GM19025 (cell line): Measurements from ENCODE around the gene PAFAH2.

Experiments used
- ATAC-seq: cut with Tn5 transposase; IDR thresholded peaks from one replicate; pipeline ENCODE4 v1.9.1; 2021; ENCODE audit warnings: mild to moderate bottlenecking, low read depth, moderate library complexity; ENCODE audit not compliant: unreplicated experiment

The PAFAH2 gene

GRCh38 chr1:25997828-25998761 lies at the start of gene PAFAH2:
TSS of gene PAFAH2 (minus strand) at chr1:25998063. CDS start at chr1:25990816, 7,247 bp downstream.
- peak; percentile 96 for ATAC-seq

DNA sequence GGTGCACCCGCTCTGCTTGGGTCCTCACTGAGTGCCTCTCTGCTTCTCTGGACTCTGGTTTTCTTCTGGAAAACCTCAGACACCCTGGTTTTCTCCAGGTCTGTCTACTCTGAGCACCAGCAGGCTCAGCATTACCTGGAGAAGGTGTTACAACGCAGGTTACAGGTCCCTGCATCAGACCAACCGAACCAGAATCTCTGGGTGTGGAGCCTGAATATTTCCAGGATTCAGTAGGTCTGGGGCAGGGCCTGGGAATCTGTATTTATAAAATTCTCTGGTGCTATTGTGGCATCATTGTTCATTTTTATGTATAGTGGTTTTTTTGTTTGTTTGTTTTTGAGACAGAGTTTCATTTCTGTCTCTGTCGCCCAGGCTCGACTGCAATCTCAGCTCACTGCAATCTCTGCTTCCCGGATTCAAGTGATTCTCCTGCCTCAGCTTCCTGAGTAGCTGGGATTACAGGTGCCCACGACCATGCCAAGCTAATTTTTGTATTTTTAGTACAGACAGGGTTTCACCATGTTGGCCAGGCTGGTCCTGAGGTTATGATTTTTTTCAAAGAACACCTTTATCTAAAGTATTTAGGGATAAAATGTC lies 49.5 kb upstream of the PAFAH2 start:
- ATAC-seq = no peak

GRCh38 chr1:26046246-26047095 lies 48.6 kb upstream of the PAFAH2 start:
- ATAC-seq = no peak

GRCh38 chr1:26045722-26046245 lies 47.9 kb upstream of the PAFAH2 start, which contains the start of gene SLC30A2:
TSS of gene SLC30A2 (minus strand) at chr1:26046118. CDS start at chr1:26045896, 222 bp downstream.
- no peak for ATAC-seq

GRCh38 chr1:26044971-26045721 lies 47.3 kb upstream of the PAFAH2 start:
- no peak for ATAC-seq

DNA sequence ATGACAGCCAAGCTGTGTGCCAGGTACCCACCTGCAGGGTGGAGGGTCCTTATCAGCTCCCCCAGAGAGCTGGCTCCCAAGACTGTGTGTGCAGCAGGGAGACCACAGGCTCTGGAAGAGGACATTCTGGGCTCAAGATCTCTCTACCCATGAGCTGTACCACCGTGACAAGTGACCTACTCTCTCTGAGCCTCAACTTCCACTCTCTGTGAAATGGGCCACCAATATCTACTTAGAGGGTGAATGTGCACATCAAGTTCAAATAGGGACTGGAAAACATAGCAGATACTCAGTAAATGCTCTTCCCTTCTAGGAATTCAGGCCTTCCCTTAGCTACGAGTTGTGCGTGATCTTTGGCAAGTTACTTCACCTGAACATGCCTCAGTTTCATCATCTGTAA lies 46.6 kb upstream of the PAFAH2 start:
- no peak for ATAC-seq

- no peak for ATAC-seq
These were observed 45.9 kb upstream of the PAFAH2 start for GRCh38 chr1:26043765-26044164.

DNA sequence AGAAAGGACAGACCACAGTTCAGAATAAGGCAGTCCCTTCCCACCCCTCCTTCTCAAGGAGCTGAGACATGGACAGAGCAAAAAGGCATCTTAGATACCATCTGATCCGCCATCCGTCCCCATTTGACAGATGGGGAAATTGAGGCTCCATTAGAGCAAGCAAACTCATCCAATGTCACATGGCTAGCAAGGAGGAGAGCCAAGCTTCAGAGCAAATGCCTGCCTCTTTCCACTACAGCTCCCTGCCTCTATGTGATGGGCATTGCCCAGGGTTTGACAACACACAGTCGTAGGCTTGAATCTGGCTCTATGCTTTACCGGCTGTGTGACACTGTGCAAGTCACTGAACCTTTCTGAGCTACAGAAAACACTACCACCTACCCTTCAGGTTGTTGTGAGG lies 44.1 kb upstream of the PAFAH2 start:
- no peak for ATAC-seq

GRCh38 chr1:26041401-26041800 lies 43.5 kb upstream of the PAFAH2 start:
- no peak for ATAC-seq

DNA sequence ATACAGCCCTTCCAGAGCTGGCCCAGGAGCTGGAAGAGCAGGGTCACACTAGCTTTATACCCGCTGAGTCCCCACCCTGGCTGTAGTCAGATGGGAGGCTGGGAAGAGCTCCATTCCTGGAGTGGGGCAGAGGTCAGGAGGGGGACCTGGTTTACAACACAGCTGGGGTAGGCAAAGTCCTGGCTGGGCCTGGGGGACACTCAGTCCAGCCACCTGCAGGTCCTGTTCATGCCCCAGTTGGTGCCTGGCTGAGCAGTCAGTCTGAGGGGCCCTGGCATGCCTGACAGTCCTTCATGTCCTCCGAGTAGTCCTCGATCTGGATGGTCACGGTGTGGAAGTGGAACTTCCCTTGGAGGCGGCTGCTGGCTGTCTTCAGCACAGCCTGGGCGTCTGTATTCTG lies 41.0 kb upstream of the PAFAH2 start:
- no peak for ATAC-seq

DNA sequence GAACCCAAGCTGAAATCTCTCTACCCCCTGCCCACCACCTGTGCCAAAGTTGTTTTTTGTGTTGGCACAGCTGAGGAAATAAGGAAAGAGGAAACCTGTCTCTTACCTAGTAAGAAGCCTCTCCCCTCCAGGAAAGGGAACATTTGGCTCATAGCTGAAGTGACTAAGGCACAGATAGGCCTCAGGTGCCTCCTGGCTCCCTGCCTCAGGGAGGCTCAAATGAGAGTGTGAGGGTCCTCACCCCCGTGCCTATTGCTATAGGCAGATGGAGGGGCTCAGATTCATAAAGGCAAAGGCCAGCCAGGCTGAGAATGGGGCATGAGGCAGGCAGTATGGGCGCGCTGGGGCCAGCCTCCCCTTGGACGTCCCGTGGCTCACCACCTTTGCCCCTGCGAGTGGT lies 40.6 kb upstream of the PAFAH2 start:
- no peak for ATAC-seq

- no peak for ATAC-seq
These were observed 40.0 kb upstream of the PAFAH2 start for GRCh38 chr1:26037904-26038303.

- ATAC-seq = no peak
These were observed 39.0 kb upstream of the PAFAH2 start for GRCh38 chr1:26036756-26037281.

- ATAC-seq = peak; percentile 72
These were observed 38.3 kb upstream of the PAFAH2 start for GRCh38 chr1:26035959-26036755.

DNA sequence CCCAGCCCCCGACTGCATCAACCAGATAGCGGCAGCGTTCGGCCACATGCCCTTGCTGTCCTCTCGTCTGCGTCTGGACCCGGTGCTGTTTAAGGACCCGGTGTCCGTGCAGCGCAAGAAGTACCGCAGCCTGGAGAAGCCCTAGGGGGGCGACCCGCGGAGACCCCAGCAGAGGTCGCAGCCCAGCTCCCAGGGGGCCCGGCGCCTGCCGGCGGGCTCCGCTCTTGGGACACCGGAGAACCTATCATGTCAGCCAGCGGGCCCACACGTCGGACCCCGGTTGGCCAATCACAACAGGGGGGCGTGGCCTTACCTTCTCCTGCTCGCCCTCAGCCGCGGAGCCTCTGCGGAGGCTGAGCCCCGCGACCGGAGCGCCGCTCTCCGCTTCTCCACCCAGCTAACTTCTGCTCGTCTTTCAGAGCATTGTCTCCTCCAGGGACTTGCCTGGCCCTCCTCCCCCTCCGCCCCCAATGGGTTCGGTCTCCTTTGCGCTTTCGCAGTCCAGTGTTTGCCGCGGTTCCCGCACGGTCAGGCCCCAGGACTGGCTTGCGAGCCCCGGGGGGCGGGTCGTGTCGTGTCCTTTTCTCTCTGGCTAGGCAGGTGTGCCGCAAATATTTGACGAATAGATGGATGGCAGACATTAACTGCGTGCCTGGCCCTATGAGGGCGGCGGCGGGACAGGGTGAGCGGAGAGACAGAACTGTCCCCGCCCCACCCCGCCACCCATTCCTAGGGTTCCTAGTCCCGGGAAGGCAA lies 37.5 kb upstream of the PAFAH2 start:
- ATAC-seq = peak; percentile 73

GRCh38 chr1:26034504-26035202 lies 36.8 kb upstream of the PAFAH2 start:
- ATAC-seq = no peak

DNA sequence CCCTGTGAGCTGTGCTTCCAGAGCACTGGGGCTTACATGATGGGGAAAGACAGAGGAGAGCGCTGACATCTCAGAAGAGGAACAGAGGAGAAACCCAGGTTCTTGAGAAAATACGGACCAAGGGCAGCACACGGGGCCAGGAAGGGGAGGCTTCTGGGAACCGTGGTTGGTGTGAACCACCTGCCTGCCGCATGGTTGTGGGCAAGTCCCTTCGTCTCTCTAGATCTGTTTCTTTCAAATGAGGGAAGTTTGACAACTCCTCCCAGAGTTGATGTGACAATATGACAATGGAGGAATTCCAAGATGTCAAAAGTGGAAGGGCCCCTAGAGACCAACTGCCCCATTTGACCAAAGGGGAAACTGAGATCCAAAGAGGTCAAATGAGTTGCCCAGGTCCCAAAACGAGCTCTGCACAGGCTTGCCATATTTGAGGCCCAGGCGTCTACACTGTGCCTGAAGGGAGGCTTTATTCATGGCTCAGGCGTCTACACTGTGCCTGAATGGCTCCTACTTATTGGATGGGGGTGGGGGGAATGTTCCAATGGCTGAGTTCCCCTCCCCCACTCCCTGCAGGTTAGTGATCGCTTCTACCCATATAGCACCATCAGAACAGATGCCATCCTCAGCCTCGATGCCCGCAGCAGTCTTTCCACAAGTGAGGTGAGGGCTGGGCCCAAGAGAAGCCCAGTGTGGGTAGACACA lies 34.9 kb upstream of the PAFAH2 start:
- no peak for ATAC-seq
